Astrocyte (in vitro differentiated cells and primary cell): ENCODE results near the gene TNKS1BP1. TPM values are rescaled to one million over a fixed set of nuclear protein-coding genes. Genes with fewer than 3 reads are reported as not detected.
"Not testable (repeated sequence)": the region's sequence is repeated elsewhere in the genome, so short reads cannot be mapped to it uniquely, and the experiment has no call there.

ENCODE experiments used
- DNase-seq: peaks from one replicate; pipeline ENCODE4 v3.0.0-alpha.2; 2010; ENCODE audit warnings: low read depth
- FAIRE-seq: peaks from 2 replicates; lab custom pipeline; 2011; peaks lifted over from hg19 to GRCh38; lab: Jason Lieb, UNC
- H2AFZ ChIP-seq: 2 replicates; pipeline ENCODE4 v1.6.0; 2012; ENCODE audit warnings: low read depth, low read length, inconsistent platforms
- H3K27ac ChIP-seq: 2 replicates; pipeline ENCODE4 v1.5.1; 2011; ENCODE audit warnings: low read depth, low read length, inconsistent platforms
- H3K27me3 ChIP-seq: 2 replicates; pipeline ENCODE4 v1.6.0; 2011; ENCODE audit warnings: low read length, inconsistent platforms; ENCODE audit not compliant: insufficient read depth
- H3K36me3 ChIP-seq: 2 replicates; pipeline ENCODE4 v1.5.1; 2011; ENCODE audit warnings: low read length, inconsistent platforms; ENCODE audit not compliant: insufficient read depth
- H3K4me1 ChIP-seq: 2 replicates; pipeline ENCODE4 v1.5.1; 2011; ENCODE audit warnings: low read length, inconsistent platforms; ENCODE audit not compliant: insufficient read depth
- H3K4me2 ChIP-seq: 2 replicates; pipeline ENCODE4 v1.6.0; 2012; ENCODE audit warnings: low read length, inconsistent platforms
- H3K4me3 ChIP-seq: 2 replicates; pipeline ENCODE4 v1.5.1; 2011; ENCODE audit warnings: low read depth, mild to moderate bottlenecking, low read length, inconsistent platforms; ENCODE audit not compliant: insufficient read depth
- H3K79me2 ChIP-seq: 2 replicates; pipeline ENCODE4 v1.6.0; 2012; ENCODE audit warnings: mild to moderate bottlenecking, low read length, inconsistent platforms; ENCODE audit not compliant: insufficient read depth
- H3K9ac ChIP-seq: 2 replicates; pipeline ENCODE4 v1.6.0; 2012; ENCODE audit warnings: mild to moderate bottlenecking, low read length, inconsistent platforms
- H3K9me3 ChIP-seq: 2 replicates; pipeline ENCODE4 v1.5.1; 2012; ENCODE audit warnings: low read depth, mild to moderate bottlenecking, low read length, inconsistent platforms; ENCODE audit not compliant: insufficient read depth
- H4K20me1 ChIP-seq: 2 replicates; pipeline ENCODE4 v1.6.0; 2012; ENCODE audit warnings: low read length, inconsistent platforms; ENCODE audit not compliant: insufficient read depth
- H3K27ac Mint-ChIP-seq: one replicate; pipeline ENCODE4 v1.8.0; 2021; ENCODE audit warnings: mild to moderate bottlenecking, mixed read lengths; ENCODE audit not compliant: unreplicated experiment
- H3K27me3 Mint-ChIP-seq: one replicate; pipeline ENCODE4 v1.8.0; 2021; ENCODE audit warnings: low read depth, mixed read lengths; ENCODE audit not compliant: unreplicated experiment
- H3K36me3 Mint-ChIP-seq: one replicate; pipeline ENCODE4 v1.8.0; 2021; ENCODE audit warnings: low read depth, mixed read lengths; ENCODE audit not compliant: unreplicated experiment
- H3K4me1 Mint-ChIP-seq: one replicate; pipeline ENCODE4 v1.8.0; 2021; ENCODE audit warnings: low read depth, mixed read lengths; ENCODE audit not compliant: unreplicated experiment
- H3K4me3 Mint-ChIP-seq: one replicate; pipeline ENCODE4 v1.8.0; 2021; ENCODE audit warnings: mild to moderate bottlenecking, moderate library complexity, mixed read lengths; ENCODE audit not compliant: unreplicated experiment
- H3K9me3 Mint-ChIP-seq: one replicate; pipeline ENCODE4 v1.8.0; 2021; ENCODE audit warnings: mild to moderate bottlenecking, mixed read lengths; ENCODE audit not compliant: unreplicated experiment
- CTCF ChIP-seq: IDR thresholded peaks from 2 replicates; pipeline ENCODE4 v1.5.1; 2011; ENCODE audit warnings: low read depth, mild to moderate bottlenecking, inconsistent platforms, low read length, moderate library complexity; ENCODE audit not compliant: insufficient read depth
- EZH2 ChIP-seq: IDR thresholded peaks from 2 replicates; pipeline ENCODE4 v1.6.1; 2012; ENCODE audit warnings: mild to moderate bottlenecking, low read length, inconsistent platforms; ENCODE audit not compliant: insufficient read depth
- total RNA-seq: library from RNA; stranded (reverse); gene quantifications from 2 replicates; pipeline ENCODE4 v1.2.1, GENCODE V29; 2021

Gene TNKS1BP1
- total RNA-seq, 1 donor from 2014 or later: 149 TPM

GRCh38 chr11:57283231-57283990 lies 41.3 kb downstream of the TNKS1BP1 start:
- no peak overlapping the region for H2AFZ ChIP-seq
- H4K20me1 ChIP-seq: no peaks in the 10 kb centered on the region
- no peaks in the 10 kb centered on the region for H3K9me3 ChIP-seq
- Mint-ChIP-seq H3K4me3 (no peak overlapping the region), H3K9me3 (peaks cover 8% of the 10 kb centered on the region), H3K36me3 (no peaks in the 10 kb centered on the region), H3K27ac (no peak overlapping the region), H3K27me3 (no peaks in the 10 kb centered on the region), H3K4me1 (peaks cover 13% of the 10 kb centered on the region)
- no peak overlapping the region for H3K4me3 ChIP-seq
- H3K4me1 ChIP-seq: peaks cover 6% of the 10 kb centered on the region
- no peak overlapping the region for H3K9ac ChIP-seq
- TF ChIP-seq CTCF (no peak), EZH2 (no peak)
- H3K27me3 ChIP-seq: no peaks in the 10 kb centered on the region
- H3K4me2 ChIP-seq: no peak overlapping the region
- no peaks in the 10 kb centered on the region for H3K79me2 ChIP-seq
- DNase-seq: no peak
- no peak overlapping the region for H3K27ac ChIP-seq
- H3K36me3 ChIP-seq: no peaks in the 10 kb centered on the region
- no peak for FAIRE-seq

- not testable (repeated sequence) for H3K27ac ChIP-seq, H3K36me3 ChIP-seq, H2AFZ ChIP-seq, FAIRE-seq, H3K9me3 ChIP-seq, H3K27me3 ChIP-seq, H3K36me3 Mint-ChIP-seq, DNase-seq, H3K9me3 Mint-ChIP-seq, H4K20me1 ChIP-seq, H3K4me2 ChIP-seq, H3K27me3 Mint-ChIP-seq, H3K4me3 ChIP-seq, H3K9ac ChIP-seq, H3K4me1 ChIP-seq, H3K4me3 Mint-ChIP-seq, H3K27ac Mint-ChIP-seq, H3K79me2 ChIP-seq
- H3K4me1 Mint-ChIP-seq: peaks cover 18% of the 10 kb centered on the region
These were observed 43.2 kb downstream of the TNKS1BP1 start for GRCh38 chr11:57281546-57281945.

GRCh38 chr11:57279116-57279515 lies 45.6 kb downstream of the TNKS1BP1 start:
- Mint-ChIP-seq H3K4me3 (peak overlapping the region; percentile 23), H3K9me3 (peaks cover 8% of the 10 kb centered on the region), H3K4me1 (peaks cover 14% of the 10 kb centered on the region), H3K36me3 (no peaks in the 10 kb centered on the region), H3K27ac (peak overlapping the region; percentile 97), H3K27me3 (no peaks in the 10 kb centered on the region)
- Histone ChIP-seq H3K4me3 (no peak overlapping the region), H3K79me2 (no peaks in the 10 kb centered on the region), H3K36me3 (no peaks in the 10 kb centered on the region), H2AFZ (no peak overlapping the region), H3K9ac (no peak overlapping the region), H4K20me1 (no peaks in the 10 kb centered on the region), H3K27ac (no peak overlapping the region), H3K4me2 (no peak overlapping the region), H3K4me1 (peaks cover 4% of the 10 kb centered on the region), H3K9me3 (no peaks in the 10 kb centered on the region), H3K27me3 (no peaks in the 10 kb centered on the region)
- DNase-seq (no peak), FAIRE-seq (no peak)
- TF ChIP-seq CTCF (no peak), EZH2 (no peak)
